ENCODE measurements around the gene RRP1B.

DNA sequence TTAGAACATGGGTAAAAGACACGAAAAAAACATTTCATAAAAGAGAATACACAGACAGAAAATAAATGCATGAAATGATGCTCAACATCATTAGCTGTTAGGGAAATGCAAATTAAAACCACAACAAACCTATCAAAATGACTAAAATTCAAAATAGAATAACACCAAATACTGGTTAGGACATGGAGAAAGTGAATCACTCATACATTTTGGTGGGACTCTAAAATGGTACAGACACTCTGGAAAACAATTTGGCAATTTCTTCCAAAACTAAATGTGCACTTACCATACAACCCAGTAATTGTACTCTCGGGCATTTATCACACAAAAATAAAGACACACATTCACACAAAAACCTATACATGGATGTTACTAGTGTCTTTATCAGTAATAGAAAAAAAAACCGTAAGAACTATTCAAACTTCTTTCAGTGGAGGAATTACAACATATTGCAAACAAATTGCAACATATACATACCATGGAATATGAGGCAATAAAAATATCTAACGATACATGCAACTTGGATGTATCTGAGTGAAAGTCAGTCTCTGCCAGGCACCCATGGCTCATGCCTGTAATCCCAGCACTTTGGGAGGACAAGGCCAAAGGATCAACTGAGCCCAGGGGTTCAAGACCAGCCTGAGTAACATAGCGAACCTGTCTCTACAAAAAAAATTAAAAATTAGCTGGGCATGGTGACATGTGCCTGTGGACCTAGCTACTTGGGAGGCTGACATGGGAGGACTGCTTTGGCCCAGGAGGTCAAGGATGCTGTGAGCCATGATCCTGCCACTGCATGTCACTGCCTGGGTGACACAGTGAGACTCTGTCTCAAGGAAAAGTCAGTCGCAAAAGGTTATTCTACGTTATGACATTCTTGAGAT, 19.6 kb upstream of the RRP1B start:
- TF ChIP-seq ZNF274 (IDR thresholded peaks at IDR 0.05; ENCODE audit: low read depth, low read length): no peak
- TF ChIP-seq SUZ12 (IDR thresholded peaks at IDR 0.05; ENCODE audit: extremely low read depth, insufficient read depth, insufficient read length): no peak
